ENCODE results near the gene SLC27A3. TPM values are rescaled to one million over a fixed set of nuclear protein-coding genes. Genes with fewer than 3 reads are reported as not detected.
A peak's percentile ranks its signal among the peaks of the same experiment; 100 is the strongest.

Gene SLC27A3
- total and polyA plus RNA-seq, 9 of the 15 experiments (the other 6 are each of a cell fraction or from before 2014, with no cell fraction given): 0.57 to 5.2 (median 2.8) TPM

DNA sequence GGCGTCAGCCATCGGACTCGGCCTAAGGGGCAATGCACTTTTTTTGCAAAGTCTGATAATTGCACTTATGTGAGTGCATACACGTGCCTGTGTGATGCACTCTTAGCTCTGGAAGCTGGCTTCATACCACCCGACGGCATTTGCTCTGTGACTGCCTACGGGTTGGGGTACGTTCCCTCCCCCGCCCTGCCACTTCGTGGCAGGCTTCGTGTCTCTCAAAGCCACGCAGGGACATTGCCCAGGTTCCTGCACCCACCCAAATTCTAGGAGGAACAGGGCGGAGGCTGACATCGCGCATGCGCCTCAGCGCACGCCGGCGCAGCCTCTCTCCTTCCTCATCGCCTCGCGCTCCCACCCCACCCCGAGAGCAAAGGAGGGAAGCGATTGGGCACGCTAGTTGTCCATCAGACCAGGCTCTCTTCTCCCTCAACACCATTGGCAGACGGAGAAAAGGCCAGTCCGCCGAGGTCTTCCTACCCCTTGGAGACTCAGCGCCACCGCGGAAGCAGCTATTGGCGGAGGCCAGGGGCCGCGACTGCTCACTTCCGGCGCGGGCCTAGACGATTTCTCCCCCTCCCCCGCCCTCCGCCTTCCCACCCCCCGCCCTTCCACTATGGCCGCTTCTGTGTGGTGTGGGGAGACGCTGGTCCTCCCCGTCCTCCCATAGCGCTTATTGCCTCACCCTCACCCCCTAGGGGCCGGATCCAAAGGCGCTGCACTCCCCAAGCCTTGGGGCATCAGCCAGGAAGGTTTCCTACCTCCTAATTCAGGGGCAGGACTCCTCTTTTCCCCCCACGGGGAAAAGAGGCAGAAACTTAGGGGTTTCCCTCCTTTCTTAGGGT is 47.5 kb upstream of the SLC27A3 start, which contains the start of gene INTS3 (continued):
- TF ChIP-seq CTBP1 (IDR thresholded peaks at IDR 0.05; ENCODE audit: borderline replicate concordance) (0 out of 2 replicates have a peak, but pooled peaks have one; percentile 21), RBM14 (IDR thresholded peaks at IDR 0.05; ENCODE audit: borderline replicate concordance, insufficient read depth, low read depth, low read length) (no peak), ZNF263 (CRISPR knock-in tag; IDR thresholded peaks at IDR 0.05; ENCODE audit: borderline replicate concordance) (peak; percentile 91), FOXK1 (CRISPR knock-in tag; IDR thresholded peaks at IDR 0.05; ENCODE audit: borderline replicate concordance) (no peak), ZNF239 (CRISPR knock-in tag; IDR thresholded peaks at IDR 0.05) (no peak), SMARCB1 (IDR thresholded peaks at IDR 0.05; ENCODE audit: insufficient read length, low read depth) (no peak), MYC (IDR thresholded peaks at IDR 0.05; ENCODE audit: low read depth, low read length) (peak; percentile 73), MYC (CRISPR knock-in tag; IDR thresholded peaks at IDR 0.05; ENCODE audit: borderline replicate concordance, low read depth) (peak; percentile 84; the same call in 1 of the 2 replicates), XRCC5 (IDR thresholded peaks at IDR 0.05; ENCODE audit: low read depth, low read length) (no peak), CXXC5 (CRISPR knock-in tag; IDR thresholded peaks at IDR 0.05) (peak; percentile 77), MAFK (IDR thresholded peaks at IDR 0.05; ENCODE audit: low read length) (no peak), FOXJ3 (CRISPR knock-in tag; IDR thresholded peaks at IDR 0.05) (no peak), HMG20B (CRISPR knock-in tag; IDR thresholded peaks at IDR 0.05) (no peak), ZNF583 (CRISPR knock-in tag; IDR thresholded peaks at IDR 0.05) (no peak), EZH2 (IDR thresholded peaks at IDR 0.05; ENCODE audit: borderline replicate concordance, low read depth, low read length) (no peak)
- TF ChIP-seq, protein P1, sequence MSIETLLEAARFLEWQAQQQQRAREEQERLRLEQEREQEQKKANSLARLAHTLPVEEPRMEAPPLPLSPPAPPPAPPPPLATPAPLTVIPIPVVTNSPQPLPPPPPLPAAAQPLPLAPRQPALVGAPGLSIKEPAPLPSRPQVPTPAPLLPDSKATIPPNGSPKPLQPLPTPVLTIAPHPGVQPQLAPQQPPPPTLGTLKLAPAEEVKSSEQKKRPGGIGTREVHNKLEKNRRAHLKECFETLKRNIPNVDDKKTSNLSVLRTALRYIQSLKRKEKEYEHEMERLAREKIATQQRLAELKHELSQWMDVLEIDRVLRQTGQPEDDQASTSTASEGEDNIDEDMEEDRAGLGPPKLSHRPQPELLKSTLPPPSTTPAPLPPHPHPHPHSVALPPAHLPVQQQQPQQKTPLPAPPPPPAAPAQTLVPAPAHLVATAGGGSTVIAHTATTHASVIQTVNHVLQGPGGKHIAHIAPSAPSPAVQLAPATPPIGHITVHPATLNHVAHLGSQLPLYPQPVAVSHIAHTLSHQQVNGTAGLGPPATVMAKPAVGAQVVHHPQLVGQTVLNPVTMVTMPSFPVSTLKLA (conservative IDR thresholded peaks at IDR 0.05): peak; percentile 46 to 59; a peak in 2 of 4 replicates
- TF ChIP-seq, protein P2, sequence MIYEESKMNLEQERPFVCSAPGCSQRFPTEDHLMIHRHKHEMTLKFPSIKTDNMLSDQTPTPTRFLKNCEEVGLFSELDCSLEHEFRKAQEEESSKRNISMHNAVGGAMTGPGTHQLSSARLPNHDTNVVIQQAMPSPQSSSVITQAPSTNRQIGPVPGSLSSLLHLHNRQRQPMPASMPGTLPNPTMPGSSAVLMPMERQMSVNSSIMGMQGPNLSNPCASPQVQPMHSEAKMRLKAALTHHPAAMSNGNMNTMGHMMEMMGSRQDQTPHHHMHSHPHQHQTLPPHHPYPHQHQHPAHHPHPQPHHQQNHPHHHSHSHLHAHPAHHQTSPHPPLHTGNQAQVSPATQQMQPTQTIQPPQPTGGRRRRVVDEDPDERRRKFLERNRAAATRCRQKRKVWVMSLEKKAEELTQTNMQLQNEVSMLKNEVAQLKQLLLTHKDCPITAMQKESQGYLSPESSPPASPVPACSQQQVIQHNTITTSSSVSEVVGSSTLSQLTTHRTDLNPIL (CRISPR knock-in tag; IDR thresholded peaks at IDR 0.05): no peak
- TF ChIP-seq, protein P3, sequence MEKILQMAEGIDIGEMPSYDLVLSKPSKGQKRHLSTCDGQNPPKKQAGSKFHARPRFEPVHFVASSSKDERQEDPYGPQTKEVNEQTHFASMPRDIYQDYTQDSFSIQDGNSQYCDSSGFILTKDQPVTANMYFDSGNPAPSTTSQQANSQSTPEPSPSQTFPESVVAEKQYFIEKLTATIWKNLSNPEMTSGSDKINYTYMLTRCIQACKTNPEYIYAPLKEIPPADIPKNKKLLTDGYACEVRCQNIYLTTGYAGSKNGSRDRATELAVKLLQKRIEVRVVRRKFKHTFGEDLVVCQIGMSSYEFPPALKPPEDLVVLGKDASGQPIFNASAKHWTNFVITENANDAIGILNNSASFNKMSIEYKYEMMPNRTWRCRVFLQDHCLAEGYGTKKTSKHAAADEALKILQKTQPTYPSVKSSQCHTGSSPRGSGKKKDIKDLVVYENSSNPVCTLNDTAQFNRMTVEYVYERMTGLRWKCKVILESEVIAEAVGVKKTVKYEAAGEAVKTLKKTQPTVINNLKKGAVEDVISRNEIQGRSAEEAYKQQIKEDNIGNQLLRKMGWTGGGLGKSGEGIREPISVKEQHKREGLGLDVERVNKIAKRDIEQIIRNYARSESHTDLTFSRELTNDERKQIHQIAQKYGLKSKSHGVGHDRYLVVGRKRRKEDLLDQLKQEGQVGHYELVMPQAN (IDR thresholded peaks at IDR 0.05; ENCODE audit: borderline replicate concordance): no peak; the same call in 1 of the 2 replicates
- TF ChIP-seq, protein P4, sequence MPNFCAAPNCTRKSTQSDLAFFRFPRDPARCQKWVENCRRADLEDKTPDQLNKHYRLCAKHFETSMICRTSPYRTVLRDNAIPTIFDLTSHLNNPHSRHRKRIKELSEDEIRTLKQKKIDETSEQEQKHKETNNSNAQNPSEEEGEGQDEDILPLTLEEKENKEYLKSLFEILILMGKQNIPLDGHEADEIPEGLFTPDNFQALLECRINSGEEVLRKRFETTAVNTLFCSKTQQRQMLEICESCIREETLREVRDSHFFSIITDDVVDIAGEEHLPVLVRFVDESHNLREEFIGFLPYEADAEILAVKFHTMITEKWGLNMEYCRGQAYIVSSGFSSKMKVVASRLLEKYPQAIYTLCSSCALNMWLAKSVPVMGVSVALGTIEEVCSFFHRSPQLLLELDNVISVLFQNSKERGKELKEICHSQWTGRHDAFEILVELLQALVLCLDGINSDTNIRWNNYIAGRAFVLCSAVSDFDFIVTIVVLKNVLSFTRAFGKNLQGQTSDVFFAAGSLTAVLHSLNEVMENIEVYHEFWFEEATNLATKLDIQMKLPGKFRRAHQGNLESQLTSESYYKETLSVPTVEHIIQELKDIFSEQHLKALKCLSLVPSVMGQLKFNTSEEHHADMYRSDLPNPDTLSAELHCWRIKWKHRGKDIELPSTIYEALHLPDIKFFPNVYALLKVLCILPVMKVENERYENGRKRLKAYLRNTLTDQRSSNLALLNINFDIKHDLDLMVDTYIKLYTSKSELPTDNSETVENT (CRISPR knock-in tag; IDR thresholded peaks at IDR 0.05): peak; percentile 75; the same call in 1 of the 2 replicates

All from K562 (cell line).